Measurements from ENCODE around the gene DMD. TPM values are rescaled to one million over a fixed set of nuclear protein-coding genes. Genes with fewer than 3 reads are reported as not detected.

The DMD gene
- total RNA-seq, 3 donors from 2014 or later (not counting 1 experiment from before 2014, with no cell fraction given), result not detected

DNA sequence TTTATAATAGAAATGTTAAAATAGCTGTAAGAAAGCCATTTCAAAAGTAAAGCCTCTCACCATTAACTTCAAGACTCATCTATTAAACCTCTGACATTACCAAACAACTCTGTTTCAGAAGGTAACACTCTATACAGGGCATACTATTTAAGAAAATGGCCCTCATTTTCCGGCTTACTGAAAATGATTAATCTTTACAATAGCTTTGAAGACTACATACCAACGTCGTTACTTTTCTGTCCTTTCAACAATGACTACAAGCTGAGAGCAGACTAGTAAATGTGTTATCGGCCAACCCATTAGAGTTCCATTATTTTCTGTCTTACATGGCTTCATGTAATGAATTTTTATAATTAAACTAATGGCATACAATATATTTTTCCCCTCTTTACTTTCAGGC is 1545.9 kb downstream of the DMD start:
- WGBS (ENCODE audit: insufficient coverage), result 100% methylated on average over 1 of the region's 4 CpGs
- Histone ChIP-seq H3K4me3 (ENCODE audit: low read length) (no peak overlapping the region), H3K27me3 (ENCODE audit: control insufficient read depth, insufficient read depth, low read length) (no peaks in the 10 kb centered on the region), H3K4me1 (ENCODE audit: control insufficient read depth, insufficient read depth, low read length) (no peaks in the 10 kb centered on the region), H3K9me3 (ENCODE audit: control insufficient read depth, insufficient read depth, low read length) (no peaks in the 10 kb centered on the region), H3K36me3 (ENCODE audit: control insufficient read depth, insufficient read depth, low read length) (no peaks in the 10 kb centered on the region), H3K27ac (ENCODE audit: low read length) (no peak overlapping the region)
- ATAC-seq (no peak), DNase-seq (no peak)
- Mint-ChIP-seq H3K4me3 (no peak overlapping the region), H3K27me3 (ENCODE audit: low read depth in 2 of 2) (no peaks in the 10 kb centered on the region), H3K36me3 (no peaks in the 10 kb centered on the region), H3K27ac (no peak overlapping the region), H3K4me1 (no peaks in the 10 kb centered on the region), H3K9me3 (peaks cover 0 to 3% of the 10 kb centered on the region in 2 donors)
- TF ChIP-seq, protein P1, sequence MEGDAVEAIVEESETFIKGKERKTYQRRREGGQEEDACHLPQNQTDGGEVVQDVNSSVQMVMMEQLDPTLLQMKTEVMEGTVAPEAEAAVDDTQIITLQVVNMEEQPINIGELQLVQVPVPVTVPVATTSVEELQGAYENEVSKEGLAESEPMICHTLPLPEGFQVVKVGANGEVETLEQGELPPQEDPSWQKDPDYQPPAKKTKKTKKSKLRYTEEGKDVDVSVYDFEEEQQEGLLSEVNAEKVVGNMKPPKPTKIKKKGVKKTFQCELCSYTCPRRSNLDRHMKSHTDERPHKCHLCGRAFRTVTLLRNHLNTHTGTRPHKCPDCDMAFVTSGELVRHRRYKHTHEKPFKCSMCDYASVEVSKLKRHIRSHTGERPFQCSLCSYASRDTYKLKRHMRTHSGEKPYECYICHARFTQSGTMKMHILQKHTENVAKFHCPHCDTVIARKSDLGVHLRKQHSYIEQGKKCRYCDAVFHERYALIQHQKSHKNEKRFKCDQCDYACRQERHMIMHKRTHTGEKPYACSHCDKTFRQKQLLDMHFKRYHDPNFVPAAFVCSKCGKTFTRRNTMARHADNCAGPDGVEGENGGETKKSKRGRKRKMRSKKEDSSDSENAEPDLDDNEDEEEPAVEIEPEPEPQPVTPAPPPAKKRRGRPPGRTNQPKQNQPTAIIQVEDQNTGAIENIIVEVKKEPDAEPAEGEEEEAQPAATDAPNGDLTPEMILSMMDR (IDR thresholded peaks at IDR 0.05), result no peak
- intact Hi-C loops (cut with micrococcal nuclease), result no loop called here

DNA sequence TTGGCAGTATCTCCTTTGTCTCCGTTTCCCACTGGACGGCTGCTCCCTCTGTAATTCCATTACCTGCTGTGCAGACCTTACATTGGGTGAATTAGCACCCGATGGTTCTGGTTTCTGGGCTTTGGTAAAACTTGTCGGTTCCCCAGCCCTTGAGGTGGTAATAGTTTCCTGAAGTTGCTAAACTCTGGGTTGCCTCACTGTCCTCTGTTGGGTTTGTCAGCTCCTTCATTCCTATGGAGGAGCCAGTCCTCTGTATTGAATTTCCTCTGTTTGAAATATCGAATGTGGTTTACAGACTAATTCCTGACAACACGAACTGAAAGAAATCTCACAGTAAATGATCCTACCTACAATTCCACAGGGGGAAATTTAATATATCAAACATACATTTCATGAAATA is 1548.2 kb downstream of the DMD start:
- H3K4me3 Mint-ChIP-seq, result no peak overlapping the region
- TF ChIP-seq, protein P1 (IDR thresholded peaks at IDR 0.05), result no peak
- no peak overlapping the region for H3K27ac Mint-ChIP-seq
- intact Hi-C loops (cut with micrococcal nuclease), result no loop called here
- peaks cover 0 to 3% of the 10 kb centered on the region in 2 donors for H3K9me3 Mint-ChIP-seq
- H3K27me3 Mint-ChIP-seq (ENCODE audit: low read depth in 2 of 2), result no peaks in the 10 kb centered on the region
- no peak overlapping the region for H3K27ac ChIP-seq (ENCODE audit: low read length)
- DNase-seq (no peak), ATAC-seq (no peak)
- no peaks in the 10 kb centered on the region for H3K27me3 ChIP-seq (ENCODE audit: control insufficient read depth, insufficient read depth, low read length)
- H3K4me1 Mint-ChIP-seq, result no peaks in the 10 kb centered on the region
- no peaks in the 10 kb centered on the region for H3K4me1 ChIP-seq (ENCODE audit: control insufficient read depth, insufficient read depth, low read length)
- no peaks in the 10 kb centered on the region for H3K36me3 Mint-ChIP-seq
- WGBS (ENCODE audit: insufficient coverage), result 77% methylated on average over 5 of the region's 6 CpGs
- H3K36me3 ChIP-seq (ENCODE audit: control insufficient read depth, insufficient read depth, low read length), result no peaks in the 10 kb centered on the region
- no peak overlapping the region for H3K4me3 ChIP-seq (ENCODE audit: low read length)
- H3K9me3 ChIP-seq (ENCODE audit: control insufficient read depth, insufficient read depth, low read length), result no peaks in the 10 kb centered on the region

DNA sequence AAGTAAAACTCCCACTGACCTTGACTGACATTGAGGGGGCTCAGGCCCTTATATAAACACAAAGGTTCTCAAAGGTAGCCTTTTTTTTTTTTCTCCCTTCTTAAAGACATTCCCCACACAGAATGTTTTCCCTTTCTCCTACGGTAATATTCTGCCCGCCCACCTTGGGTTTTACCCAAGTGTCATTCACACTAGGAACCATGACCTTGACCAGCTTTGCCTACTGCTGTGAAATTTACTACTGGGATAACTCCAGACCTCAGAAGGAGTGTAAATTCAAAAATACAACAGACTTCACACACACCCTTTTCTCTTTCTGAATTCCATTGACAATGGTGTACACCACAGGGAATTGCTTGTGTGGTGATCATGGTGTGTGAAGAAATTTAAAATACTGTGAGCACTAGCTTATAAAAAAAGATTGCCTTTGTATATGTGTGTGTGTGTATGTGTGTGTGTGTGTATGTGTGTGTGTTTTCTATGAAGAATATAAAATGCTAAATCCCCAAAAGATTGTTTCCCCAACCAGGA is 1550.0 kb downstream of the DMD start:
- H3K27ac Mint-ChIP-seq, result no peak overlapping the region
- DNase-seq, result no peak
- no peaks in the 10 kb centered on the region for H3K27me3 Mint-ChIP-seq (ENCODE audit: low read depth in 2 of 2)
- H3K4me3 Mint-ChIP-seq, result no peak overlapping the region
- H3K9me3 ChIP-seq (ENCODE audit: control insufficient read depth, insufficient read depth, low read length), result no peaks in the 10 kb centered on the region
- 84% methylated on average over 2 of the region's 2 CpGs for WGBS (ENCODE audit: insufficient coverage)
- ATAC-seq, result no peak
- no peaks in the 10 kb centered on the region for H3K27me3 ChIP-seq (ENCODE audit: control insufficient read depth, insufficient read depth, low read length)
- H3K9me3 Mint-ChIP-seq, result peaks cover 0 to 3% of the 10 kb centered on the region in 2 donors
- no peak overlapping the region for H3K4me3 ChIP-seq (ENCODE audit: low read length)
- intact Hi-C loops (cut with micrococcal nuclease), result no loop called here
- H3K36me3 Mint-ChIP-seq, result no peaks in the 10 kb centered on the region
- no peaks in the 10 kb centered on the region for H3K36me3 ChIP-seq (ENCODE audit: control insufficient read depth, insufficient read depth, low read length)
- H3K4me1 Mint-ChIP-seq, result no peaks in the 10 kb centered on the region
- TF ChIP-seq, protein P1 (IDR thresholded peaks at IDR 0.05), result no peak
- H3K27ac ChIP-seq (ENCODE audit: low read length), result no peak overlapping the region
- no peaks in the 10 kb centered on the region for H3K4me1 ChIP-seq (ENCODE audit: control insufficient read depth, insufficient read depth, low read length)

DNA sequence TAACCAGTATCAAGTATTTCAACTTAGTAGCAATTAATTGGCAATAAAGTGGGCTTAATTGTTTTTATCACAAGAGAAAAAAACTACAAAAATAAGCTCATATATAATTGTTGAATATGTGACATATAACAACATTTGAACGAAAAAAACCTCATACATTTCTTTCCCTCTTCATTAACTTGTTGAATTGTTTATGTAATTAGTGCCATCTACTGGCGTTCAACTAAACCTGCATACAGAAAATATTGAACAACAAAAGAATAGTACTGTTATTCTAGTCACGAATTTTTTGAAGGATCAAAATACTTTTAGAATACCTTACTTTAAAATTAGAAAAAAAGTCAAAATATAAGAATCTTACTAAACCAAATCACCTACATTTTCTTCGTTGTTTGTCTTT is 1553.0 kb downstream of the DMD start:
- no CpG with 5 or more reads among the region's 4 CpGs for WGBS (ENCODE audit: insufficient coverage)
- no peak for ATAC-seq

More for the DNA sequence above, 1553.0 kb downstream of the DMD start:
- intact Hi-C loops (cut with micrococcal nuclease), result no loop called here
- H3K36me3 Mint-ChIP-seq, result no peaks in the 10 kb centered on the region
- H3K9me3 ChIP-seq (ENCODE audit: control insufficient read depth, insufficient read depth, low read length), result no peaks in the 10 kb centered on the region
- H3K9me3 Mint-ChIP-seq, result no peaks in the 10 kb centered on the region
- H3K36me3 ChIP-seq (ENCODE audit: control insufficient read depth, insufficient read depth, low read length), result no peaks in the 10 kb centered on the region
- peak in 1 of 2 donors; percentile 1 for DNase-seq
- TF ChIP-seq, protein P1 (IDR thresholded peaks at IDR 0.05), result no peak
- H3K4me1 Mint-ChIP-seq, result no peaks in the 10 kb centered on the region
- H3K4me1 ChIP-seq (ENCODE audit: control insufficient read depth, insufficient read depth, low read length), result no peaks in the 10 kb centered on the region
- H3K4me3 ChIP-seq (ENCODE audit: low read length), result no peak overlapping the region
- no peaks in the 10 kb centered on the region for H3K27me3 ChIP-seq (ENCODE audit: control insufficient read depth, insufficient read depth, low read length)
- no peak overlapping the region for H3K27ac ChIP-seq (ENCODE audit: low read length)
- H3K27ac Mint-ChIP-seq, result no peak overlapping the region
- H3K27me3 Mint-ChIP-seq (ENCODE audit: low read depth in 2 of 2), result no peaks in the 10 kb centered on the region
- H3K4me3 Mint-ChIP-seq, result no peak overlapping the region

Measured in natural killer cell (primary cell).